Measurements from ENCODE around the gene ADCK2.

DNA sequence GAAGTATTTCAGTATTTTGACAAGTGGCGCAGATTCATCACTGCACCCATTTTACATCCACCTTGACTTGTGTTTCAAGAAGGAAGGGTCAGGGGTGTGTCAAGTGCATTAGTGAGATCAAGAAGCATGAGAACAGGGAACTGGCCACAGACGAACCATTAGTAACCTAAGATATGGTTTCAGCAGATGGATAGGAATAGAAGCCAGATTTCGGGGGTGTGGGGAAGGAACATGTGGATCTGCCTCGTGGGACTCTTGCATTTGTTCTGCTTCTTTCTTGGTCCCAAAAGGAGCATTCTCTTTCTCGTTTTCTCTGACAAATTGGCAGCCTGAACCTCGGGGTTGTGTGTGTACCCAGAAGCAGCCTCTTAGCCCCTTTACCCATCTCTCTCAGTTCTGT lies 41.7 kb upstream of the ADCK2 start:
- TF ChIP-seq, protein P1, sequence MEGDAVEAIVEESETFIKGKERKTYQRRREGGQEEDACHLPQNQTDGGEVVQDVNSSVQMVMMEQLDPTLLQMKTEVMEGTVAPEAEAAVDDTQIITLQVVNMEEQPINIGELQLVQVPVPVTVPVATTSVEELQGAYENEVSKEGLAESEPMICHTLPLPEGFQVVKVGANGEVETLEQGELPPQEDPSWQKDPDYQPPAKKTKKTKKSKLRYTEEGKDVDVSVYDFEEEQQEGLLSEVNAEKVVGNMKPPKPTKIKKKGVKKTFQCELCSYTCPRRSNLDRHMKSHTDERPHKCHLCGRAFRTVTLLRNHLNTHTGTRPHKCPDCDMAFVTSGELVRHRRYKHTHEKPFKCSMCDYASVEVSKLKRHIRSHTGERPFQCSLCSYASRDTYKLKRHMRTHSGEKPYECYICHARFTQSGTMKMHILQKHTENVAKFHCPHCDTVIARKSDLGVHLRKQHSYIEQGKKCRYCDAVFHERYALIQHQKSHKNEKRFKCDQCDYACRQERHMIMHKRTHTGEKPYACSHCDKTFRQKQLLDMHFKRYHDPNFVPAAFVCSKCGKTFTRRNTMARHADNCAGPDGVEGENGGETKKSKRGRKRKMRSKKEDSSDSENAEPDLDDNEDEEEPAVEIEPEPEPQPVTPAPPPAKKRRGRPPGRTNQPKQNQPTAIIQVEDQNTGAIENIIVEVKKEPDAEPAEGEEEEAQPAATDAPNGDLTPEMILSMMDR (IDR thresholded peaks at IDR 0.05), result no peak
- TF ChIP-seq POLR2A (IDR thresholded peaks at IDR 0.05), result no peak
